HG02759 (cell line): ENCODE results near the gene C5orf22.
"Not testable (repeated sequence)": the region's sequence is repeated elsewhere in the genome, so short reads cannot be mapped to it uniquely, and the experiment has no call there.

Experiments
- ATAC-seq: cut with Tn5 transposase; IDR thresholded peaks from one replicate; pipeline ENCODE4 v1.9.1; 2021; ENCODE audit warnings: mild to moderate bottlenecking, moderate library complexity; ENCODE audit not compliant: unreplicated experiment

The C5orf22 gene

GRCh38 chr5:31598640-31599611 is 66.8 kb downstream of the C5orf22 start:
- ATAC-seq = no peak

- ATAC-seq = not testable (repeated sequence)
Measured at GRCh38 chr5:31602305-31602704, 70.2 kb downstream of the C5orf22 start.

- ATAC-seq = no peak
Measured at GRCh38 chr5:31604240-31604639, 72.1 kb downstream of the C5orf22 start.

- ATAC-seq = no peak
Measured at GRCh38 chr5:31604644-31605043, 72.5 kb downstream of the C5orf22 start.
